MM.1S (cell line): Measurements from ENCODE around the gene MALRD1.

Experiments used
- DNase-seq: peaks from one replicate; pipeline ENCODE4 v3.0.0-alpha.2; 2015
- H2AFZ ChIP-seq: fragments of 300-600 bp; sonication (generic); 2 replicates; pipeline ENCODE4 v1.6.0; 2016; ENCODE audit warnings: antibody characterized with exemption, low read length
- H3F3A ChIP-seq: fragments of 300-600 bp; sonication (generic); 2 replicates; pipeline ENCODE4 v1.6.1; 2016; ENCODE audit warnings: mild to moderate bottlenecking, antibody characterized with exemption, low read length, moderate library complexity, mixed read lengths; ENCODE audit not compliant: insufficient read depth
- H3K27ac ChIP-seq: fragments of 300-600 bp; sonication (generic); 2 replicates; pipeline ENCODE4 v1.5.1; 2016; ENCODE audit warnings: mild to moderate bottlenecking, low read length
- H3K27me3 ChIP-seq: fragments of 300-600 bp; sonication (generic); replicated peaks from 2 replicates; pipeline ENCODE4 v1.6.0; 2016; ENCODE audit warnings: low read length; ENCODE audit not compliant: insufficient read depth
- H3K36me3 ChIP-seq: fragments of 300-600 bp; sonication (generic); replicated peaks from 2 replicates; pipeline ENCODE4 v1.6.1; 2016; ENCODE audit warnings: mild to moderate bottlenecking, low read length, mixed read lengths; ENCODE audit not compliant: insufficient read depth
- H3K4me1 ChIP-seq: fragments of 300-600 bp; sonication (generic); 2 replicates; pipeline ENCODE4 v1.6.1; 2016; ENCODE audit warnings: low read length, mixed read lengths
- H3K4me2 ChIP-seq: fragments of 300-600 bp; sonication (generic); 2 replicates; pipeline ENCODE4 v1.6.0; 2016; ENCODE audit warnings: low read depth, low read length
- H3K4me3 ChIP-seq: fragments of 300-600 bp; sonication (generic); 2 replicates; pipeline ENCODE4 v1.5.1; 2016; ENCODE audit warnings: low read length, mixed read lengths
- H3K79me2 ChIP-seq: fragments of 300-600 bp; sonication (generic); 2 replicates; pipeline ENCODE4 v1.6.1; 2016; ENCODE audit warnings: mixed run types, low read length, mixed read lengths
- H3K9ac ChIP-seq: fragments of 300-600 bp; sonication (generic); 2 replicates; pipeline ENCODE4 v1.6.1; 2016; ENCODE audit warnings: low read length, mixed read lengths
- H3K9me2 ChIP-seq: fragments of 300-600 bp; sonication (generic); replicated peaks from 2 replicates; pipeline ENCODE4 v1.6.1; 2016; ENCODE audit warnings: mild to moderate bottlenecking, low read length, mixed read lengths; ENCODE audit not compliant: insufficient read depth
- H3K9me3 ChIP-seq: fragments of 300-600 bp; sonication (generic); replicated peaks from 2 replicates; pipeline ENCODE4 v1.6.1; 2016; ENCODE audit warnings: mild to moderate bottlenecking, low read length, mixed read lengths; ENCODE audit not compliant: insufficient read depth
- H4K20me1 ChIP-seq: fragments of 300-600 bp; sonication (generic); 2 replicates; pipeline ENCODE4 v1.6.1; 2016; ENCODE audit warnings: mild to moderate bottlenecking, low read length, moderate library complexity, mixed read lengths; ENCODE audit not compliant: insufficient read depth
- CTCF ChIP-seq: fragments of 300-600 bp; sonication (generic); IDR thresholded peaks from 2 replicates; pipeline ENCODE4 v1.5.1; 2016; ENCODE audit warnings: antibody characterized with exemption, low read length, mixed read lengths
- EZH2 ChIP-seq: fragments of 300-600 bp; sonication (generic); optimal IDR thresholded peaks from 2 replicates; pipeline ENCODE3; 2017; ENCODE audit warnings: low read depth, mild to moderate bottlenecking, antibody characterized with exemption, low read length, mixed read lengths
- EZH2phosphoT487 ChIP-seq: fragments of 300-600 bp; sonication (generic); IDR thresholded peaks from 2 replicates; pipeline ENCODE4 v1.6.1; 2018; ENCODE audit warnings: antibody characterized with exemption, low read length

MALRD1 gene

DNA sequence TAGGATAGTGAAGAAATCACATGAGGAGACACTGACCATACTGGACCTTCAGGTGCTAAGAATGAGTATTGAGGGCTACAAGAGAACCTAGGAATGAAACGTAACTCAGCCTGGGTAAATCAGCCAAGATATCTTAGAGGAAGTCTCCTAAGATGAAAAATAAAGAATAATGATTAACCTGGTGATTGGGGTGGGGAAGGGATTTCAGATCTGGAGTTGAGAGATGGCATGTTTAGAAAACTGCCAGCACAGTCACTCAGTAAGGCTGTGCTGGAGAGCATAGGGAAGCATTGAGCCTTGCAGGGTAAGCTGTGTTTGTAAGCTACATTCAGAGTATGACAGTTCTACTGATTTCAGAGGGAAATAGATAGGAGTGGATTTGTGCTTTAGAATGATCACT lies 1.9 kb upstream of the MALRD1 start:
- DNase-seq, result no peak
- no peak overlapping the region for H3K9ac ChIP-seq

DNA sequence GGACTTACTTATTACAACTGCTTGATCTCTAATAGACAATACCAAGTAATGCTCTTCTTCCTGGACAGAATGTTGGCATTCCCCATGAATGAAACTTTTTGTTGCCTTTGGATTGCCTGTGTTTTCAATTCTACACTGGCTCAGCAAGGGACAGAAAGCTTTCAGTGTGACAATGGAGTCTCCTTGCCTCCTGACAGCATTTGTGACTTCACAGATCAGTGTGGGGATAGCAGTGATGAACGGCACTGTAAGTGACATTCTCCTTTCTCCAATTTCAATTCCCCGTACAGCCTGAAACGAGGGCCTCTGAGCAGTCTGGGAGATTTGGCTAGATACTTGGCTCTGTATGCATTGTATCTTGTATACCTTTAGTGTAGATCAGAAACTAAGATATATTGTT lies 290 bp downstream of the MALRD1 start:
- H3K4me3 ChIP-seq, result no peak overlapping the region
- no peak overlapping the region for H3K4me2 ChIP-seq
- H3K79me2 ChIP-seq, result no peaks in the 10 kb centered on the region
- H3K27ac ChIP-seq, result no peak overlapping the region
- H3K9ac ChIP-seq, result no peak overlapping the region
- H3K9me3 ChIP-seq, result no peaks in the 10 kb centered on the region
- DNase-seq, result no peak
- H2AFZ ChIP-seq, result no peak overlapping the region
- no peaks in the 10 kb centered on the region for H3K9me2 ChIP-seq
- H3F3A ChIP-seq, result no peaks in the 10 kb centered on the region
- no peaks in the 10 kb centered on the region for H3K4me1 ChIP-seq
- H3K27me3 ChIP-seq, result no peaks in the 10 kb centered on the region
- no peaks in the 10 kb centered on the region for H3K36me3 ChIP-seq
- no peak for TF ChIP-seq EZH2
- no peak for TF ChIP-seq CTCF
- no peak for TF ChIP-seq EZH2phosphoT487
- H4K20me1 ChIP-seq, result no peaks in the 10 kb centered on the region

More for the DNA sequence above, 1.9 kb upstream of the MALRD1 start:
- H3K79me2 ChIP-seq, result no peaks in the 10 kb centered on the region
- H2AFZ ChIP-seq, result no peak overlapping the region
- TF ChIP-seq EZH2phosphoT487, result no peak
- TF ChIP-seq CTCF, result no peak
- TF ChIP-seq EZH2, result no peak
- no peaks in the 10 kb centered on the region for H3K4me1 ChIP-seq
- no peaks in the 10 kb centered on the region for H3K9me2 ChIP-seq
- no peaks in the 10 kb centered on the region for H4K20me1 ChIP-seq
- H3F3A ChIP-seq, result no peaks in the 10 kb centered on the region
- H3K36me3 ChIP-seq, result no peaks in the 10 kb centered on the region
- H3K27me3 ChIP-seq, result no peaks in the 10 kb centered on the region
- H3K4me2 ChIP-seq, result no peak overlapping the region
- H3K9me3 ChIP-seq, result no peaks in the 10 kb centered on the region
- H3K4me3 ChIP-seq, result no peak overlapping the region
- no peak overlapping the region for H3K27ac ChIP-seq

- no peak for TF ChIP-seq EZH2phosphoT487
- no peak for TF ChIP-seq CTCF
- TF ChIP-seq EZH2, result no peak
- no peak overlapping the region for H3K4me3 ChIP-seq
- H3K4me1 ChIP-seq, result no peaks in the 10 kb centered on the region
- no peaks in the 10 kb centered on the region for H3K9me3 ChIP-seq
- H3K27me3 ChIP-seq, result no peaks in the 10 kb centered on the region
- H3F3A ChIP-seq, result no peaks in the 10 kb centered on the region
- no peak overlapping the region for H3K9ac ChIP-seq
- H3K9me2 ChIP-seq, result no peaks in the 10 kb centered on the region
- H3K27ac ChIP-seq, result no peak overlapping the region
- H4K20me1 ChIP-seq, result no peaks in the 10 kb centered on the region
- H3K4me2 ChIP-seq, result no peak overlapping the region
- H3K36me3 ChIP-seq, result no peaks in the 10 kb centered on the region
- DNase-seq, result no peak
- H3K79me2 ChIP-seq, result no peaks in the 10 kb centered on the region
- no peak overlapping the region for H2AFZ ChIP-seq
Observed at GRCh38 chr10:19049567-19049966, 966 bp downstream of the MALRD1 start.
